HEK293 (cell line): ENCODE measurements around the gene DHRS7.

Source experiments
- KLF1 ChIP-seq: fragments of 450-650 bp; formaldehyde crosslinking; IDR thresholded peaks from 2 replicates; pipeline ENCODE4 v1.5.1; 2016; ENCODE audit warnings: missing biosample characterization, missing genetic modification characterization
- SCRT2 ChIP-seq: fragments of 450-650 bp; formaldehyde crosslinking; IDR thresholded peaks from 2 replicates; pipeline ENCODE4 v1.5.1; 2016; ENCODE audit warnings: missing biosample characterization, missing genetic modification characterization
- ZNF639 ChIP-seq: fragments of 450-650 bp; formaldehyde crosslinking; IDR thresholded peaks from 2 replicates; pipeline ENCODE4 v1.5.1; 2016; ENCODE audit warnings: missing biosample characterization, missing genetic modification characterization
- TF ChIP-seq, protein P1 (sequence below): fragments of 450-650 bp; formaldehyde crosslinking; IDR thresholded peaks from 2 replicates; pipeline ENCODE4 v1.5.1; 2016; ENCODE audit warnings: missing biosample characterization, missing genetic modification characterization

DNA sequence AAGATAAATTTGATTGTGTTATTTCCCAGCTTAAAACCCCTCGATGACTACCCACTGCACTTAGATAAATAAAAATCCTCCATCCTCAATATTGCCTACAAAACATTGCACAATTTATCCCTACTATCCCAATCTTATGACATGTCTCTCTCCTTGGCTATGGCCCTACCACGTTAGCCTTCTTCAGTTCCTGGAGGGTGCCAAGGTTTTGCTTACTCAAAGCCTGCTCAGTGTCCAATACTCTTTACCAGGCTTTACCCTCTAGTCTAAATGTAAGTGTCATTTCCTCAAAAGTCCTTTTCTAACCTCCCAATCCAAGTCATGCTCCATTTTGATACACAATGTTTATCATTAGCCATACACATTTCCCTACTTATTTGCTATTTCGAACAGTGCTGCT, 48.8 kb upstream of the DHRS7 start:
- TF ChIP-seq ZNF639 (no peak), KLF1 (tag by site-specific recombination) (no peak), SCRT2 (tag by site-specific recombination) (no peak)
- TF ChIP-seq, protein P1, sequence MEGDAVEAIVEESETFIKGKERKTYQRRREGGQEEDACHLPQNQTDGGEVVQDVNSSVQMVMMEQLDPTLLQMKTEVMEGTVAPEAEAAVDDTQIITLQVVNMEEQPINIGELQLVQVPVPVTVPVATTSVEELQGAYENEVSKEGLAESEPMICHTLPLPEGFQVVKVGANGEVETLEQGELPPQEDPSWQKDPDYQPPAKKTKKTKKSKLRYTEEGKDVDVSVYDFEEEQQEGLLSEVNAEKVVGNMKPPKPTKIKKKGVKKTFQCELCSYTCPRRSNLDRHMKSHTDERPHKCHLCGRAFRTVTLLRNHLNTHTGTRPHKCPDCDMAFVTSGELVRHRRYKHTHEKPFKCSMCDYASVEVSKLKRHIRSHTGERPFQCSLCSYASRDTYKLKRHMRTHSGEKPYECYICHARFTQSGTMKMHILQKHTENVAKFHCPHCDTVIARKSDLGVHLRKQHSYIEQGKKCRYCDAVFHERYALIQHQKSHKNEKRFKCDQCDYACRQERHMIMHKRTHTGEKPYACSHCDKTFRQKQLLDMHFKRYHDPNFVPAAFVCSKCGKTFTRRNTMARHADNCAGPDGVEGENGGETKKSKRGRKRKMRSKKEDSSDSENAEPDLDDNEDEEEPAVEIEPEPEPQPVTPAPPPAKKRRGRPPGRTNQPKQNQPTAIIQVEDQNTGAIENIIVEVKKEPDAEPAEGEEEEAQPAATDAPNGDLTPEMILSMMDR (tag by site-specific recombination), result no peak
